ENCODE data around the gene ISYNA1.

DNA sequence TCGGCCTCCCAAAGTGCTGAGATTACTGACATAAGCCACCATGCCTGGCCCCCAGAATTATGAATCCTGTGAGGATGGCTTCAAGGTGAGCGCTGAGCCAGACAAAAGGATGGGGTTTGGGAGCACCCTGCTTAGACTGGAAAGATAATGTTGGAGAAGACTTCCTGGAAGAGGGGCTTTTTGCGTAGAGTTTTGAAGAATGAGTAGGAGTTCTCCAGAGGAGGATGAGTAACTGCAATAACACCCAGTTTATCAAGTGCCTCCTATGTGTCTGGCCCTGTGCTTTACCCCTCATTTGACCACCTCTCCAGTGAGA, 52.6 kb downstream of the ISYNA1 start:
- TF ChIP-seq, protein P1, sequence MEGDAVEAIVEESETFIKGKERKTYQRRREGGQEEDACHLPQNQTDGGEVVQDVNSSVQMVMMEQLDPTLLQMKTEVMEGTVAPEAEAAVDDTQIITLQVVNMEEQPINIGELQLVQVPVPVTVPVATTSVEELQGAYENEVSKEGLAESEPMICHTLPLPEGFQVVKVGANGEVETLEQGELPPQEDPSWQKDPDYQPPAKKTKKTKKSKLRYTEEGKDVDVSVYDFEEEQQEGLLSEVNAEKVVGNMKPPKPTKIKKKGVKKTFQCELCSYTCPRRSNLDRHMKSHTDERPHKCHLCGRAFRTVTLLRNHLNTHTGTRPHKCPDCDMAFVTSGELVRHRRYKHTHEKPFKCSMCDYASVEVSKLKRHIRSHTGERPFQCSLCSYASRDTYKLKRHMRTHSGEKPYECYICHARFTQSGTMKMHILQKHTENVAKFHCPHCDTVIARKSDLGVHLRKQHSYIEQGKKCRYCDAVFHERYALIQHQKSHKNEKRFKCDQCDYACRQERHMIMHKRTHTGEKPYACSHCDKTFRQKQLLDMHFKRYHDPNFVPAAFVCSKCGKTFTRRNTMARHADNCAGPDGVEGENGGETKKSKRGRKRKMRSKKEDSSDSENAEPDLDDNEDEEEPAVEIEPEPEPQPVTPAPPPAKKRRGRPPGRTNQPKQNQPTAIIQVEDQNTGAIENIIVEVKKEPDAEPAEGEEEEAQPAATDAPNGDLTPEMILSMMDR (IDR thresholded peaks at IDR 0.05), result no peak
- no peak for TF ChIP-seq EZH2phosphoT487 (IDR thresholded peaks at IDR 0.05)
